ENCODE measurements around the gene FAM168A.

FAM168A gene

DNA sequence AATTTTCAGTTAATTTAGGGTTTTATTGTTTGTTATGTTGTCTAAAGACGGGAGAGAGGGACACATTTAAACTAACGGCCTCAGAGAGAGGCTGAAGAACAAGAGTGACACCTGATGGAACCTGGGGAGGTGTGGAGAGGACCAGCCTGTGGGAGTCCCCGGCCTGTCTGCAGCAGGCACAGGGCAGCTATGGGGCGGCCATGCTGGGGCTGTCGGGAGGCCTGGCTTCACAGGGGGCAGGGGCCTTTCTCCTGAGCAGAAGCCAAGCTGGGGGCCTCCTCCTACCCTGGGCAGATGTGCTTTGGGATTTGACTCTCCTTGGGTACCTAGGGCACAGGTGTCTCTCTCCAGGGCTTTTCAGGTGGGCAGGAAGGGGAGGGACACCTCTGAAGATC is 199.8 kb downstream of the FAM168A start:
- no peak for DNase-seq

DNA sequence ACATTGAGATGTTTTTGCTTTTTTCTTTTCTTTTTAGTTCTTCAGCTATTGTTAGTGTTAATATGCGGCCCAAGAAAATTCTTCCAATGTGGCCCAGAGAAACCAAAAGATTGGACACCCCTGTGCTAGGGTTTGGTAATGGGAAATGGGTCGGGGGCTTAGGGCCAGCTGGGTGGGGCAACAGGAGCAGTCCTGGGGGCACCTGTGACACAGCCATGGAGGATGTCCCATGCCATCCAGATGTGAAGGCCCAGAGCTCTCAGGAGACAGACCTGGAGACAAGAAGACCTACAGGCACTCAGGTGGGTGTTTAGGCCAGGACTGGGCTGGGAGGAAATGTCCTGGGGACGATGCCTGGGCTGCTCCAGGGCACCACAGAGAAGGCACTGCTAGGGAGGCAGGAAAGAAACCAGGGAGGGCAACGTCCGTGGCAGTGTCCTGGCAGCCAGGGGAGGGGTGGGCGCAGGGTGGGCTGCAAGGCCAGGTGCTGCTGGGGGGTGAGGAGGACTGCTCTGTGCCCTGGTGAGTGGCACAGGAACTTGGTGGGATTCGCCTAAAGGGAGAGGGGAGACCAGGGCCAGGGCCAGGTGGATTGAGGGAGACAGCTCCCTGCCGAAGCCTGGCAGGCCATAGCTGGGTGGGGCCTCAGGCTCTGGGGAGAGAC is 200.3 kb downstream of the FAM168A start:
- no peak for DNase-seq

DNA sequence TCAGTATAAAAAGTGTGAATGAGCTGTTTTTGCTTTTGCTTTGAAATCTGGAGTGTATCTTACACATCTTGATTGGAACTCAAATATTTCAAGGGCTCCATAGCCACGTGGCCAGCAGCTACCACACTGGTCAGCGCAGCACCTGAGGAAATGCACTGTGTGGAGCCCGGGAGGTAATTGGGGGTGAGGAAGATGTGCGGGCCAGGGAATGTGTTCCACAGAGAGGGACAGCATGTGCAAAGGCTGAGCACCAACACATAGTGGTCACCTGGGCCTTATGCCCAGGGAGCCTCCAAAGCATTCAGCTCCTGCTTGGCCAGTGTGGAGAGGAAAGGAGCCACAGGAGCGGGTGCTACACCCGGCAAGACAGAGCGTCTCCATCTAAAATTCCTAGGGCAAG is 200.9 kb downstream of the FAM168A start:
- no peak for DNase-seq

DNA sequence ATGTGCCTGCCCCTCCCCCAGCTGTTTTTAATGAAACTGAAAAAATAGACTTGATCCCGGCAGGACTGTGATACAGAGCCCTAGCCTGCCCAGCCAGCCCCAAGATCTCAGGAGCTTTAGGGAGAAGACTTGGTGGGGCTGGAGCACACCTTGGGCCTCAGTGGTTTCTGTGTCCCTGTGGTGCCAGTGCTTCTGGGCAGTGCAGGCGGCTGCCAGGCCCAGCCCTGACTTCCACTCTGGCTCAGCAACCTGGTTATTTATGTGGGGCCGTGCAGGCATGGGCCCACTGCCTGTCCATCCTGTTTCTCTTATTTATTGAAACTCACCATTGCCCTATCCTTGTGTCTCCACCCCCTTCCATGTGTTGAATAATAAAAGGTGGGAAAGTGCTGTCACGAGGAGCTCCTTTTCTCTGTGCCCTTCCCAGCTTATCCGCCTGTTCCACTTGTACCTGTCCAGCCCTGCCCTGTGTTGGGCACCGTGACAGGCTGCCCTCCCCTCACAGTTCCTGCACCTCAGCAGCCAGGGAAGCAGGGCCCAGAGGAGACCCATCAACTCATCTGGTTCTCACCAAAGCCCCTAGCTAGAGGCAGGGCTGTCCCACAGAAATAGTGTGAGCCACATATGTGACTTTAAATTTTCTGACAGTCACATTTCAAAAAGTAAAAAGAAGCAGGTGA is 201.5 kb downstream of the FAM168A start:
- no peak for DNase-seq

DNA sequence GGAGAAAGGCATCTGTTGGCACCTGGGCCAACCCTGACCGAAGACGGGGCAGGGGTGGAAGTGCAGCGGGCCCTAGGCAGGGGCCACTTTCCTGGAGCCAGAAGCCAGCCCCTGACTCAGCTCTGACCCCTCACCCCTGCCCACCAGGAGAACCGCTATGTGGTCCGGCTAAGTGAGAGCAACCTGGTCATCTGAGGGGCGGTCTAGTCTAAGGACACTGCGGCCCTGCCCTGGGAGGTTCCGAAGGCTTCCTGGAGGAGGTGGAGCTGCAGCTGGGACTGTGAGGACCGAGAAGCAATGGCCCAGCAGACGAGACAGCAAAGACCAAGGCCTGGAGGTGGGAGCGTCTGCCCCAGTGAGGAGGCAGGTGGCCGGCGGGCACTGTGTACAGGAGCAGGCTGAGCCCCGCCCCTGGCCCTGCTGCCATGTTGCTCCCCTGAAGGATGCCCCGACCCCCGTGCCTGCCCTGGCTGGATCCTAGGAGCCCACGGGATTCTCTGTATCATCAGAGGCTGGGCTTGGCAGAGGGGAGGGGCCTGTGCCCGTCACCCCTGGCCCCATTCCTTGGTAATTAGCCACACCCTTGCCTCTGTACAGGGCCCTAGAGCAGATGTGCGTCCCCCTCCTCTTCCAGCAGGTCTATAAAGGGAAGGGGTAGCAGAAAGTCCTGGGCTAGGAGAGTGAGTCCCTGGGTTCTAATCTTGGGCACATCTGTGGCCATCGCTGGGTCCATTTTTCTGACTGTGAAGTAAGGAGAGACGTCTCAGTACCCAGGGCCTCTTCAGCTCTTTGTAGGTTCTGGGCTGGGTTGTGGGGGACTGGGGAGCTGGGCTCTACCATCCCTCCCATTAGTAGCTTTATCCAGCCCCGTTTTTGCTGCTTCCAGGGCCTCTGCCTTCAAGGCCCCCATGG is 202.4 kb downstream of the FAM168A start:
- DNase-seq, result no peak

DNA sequence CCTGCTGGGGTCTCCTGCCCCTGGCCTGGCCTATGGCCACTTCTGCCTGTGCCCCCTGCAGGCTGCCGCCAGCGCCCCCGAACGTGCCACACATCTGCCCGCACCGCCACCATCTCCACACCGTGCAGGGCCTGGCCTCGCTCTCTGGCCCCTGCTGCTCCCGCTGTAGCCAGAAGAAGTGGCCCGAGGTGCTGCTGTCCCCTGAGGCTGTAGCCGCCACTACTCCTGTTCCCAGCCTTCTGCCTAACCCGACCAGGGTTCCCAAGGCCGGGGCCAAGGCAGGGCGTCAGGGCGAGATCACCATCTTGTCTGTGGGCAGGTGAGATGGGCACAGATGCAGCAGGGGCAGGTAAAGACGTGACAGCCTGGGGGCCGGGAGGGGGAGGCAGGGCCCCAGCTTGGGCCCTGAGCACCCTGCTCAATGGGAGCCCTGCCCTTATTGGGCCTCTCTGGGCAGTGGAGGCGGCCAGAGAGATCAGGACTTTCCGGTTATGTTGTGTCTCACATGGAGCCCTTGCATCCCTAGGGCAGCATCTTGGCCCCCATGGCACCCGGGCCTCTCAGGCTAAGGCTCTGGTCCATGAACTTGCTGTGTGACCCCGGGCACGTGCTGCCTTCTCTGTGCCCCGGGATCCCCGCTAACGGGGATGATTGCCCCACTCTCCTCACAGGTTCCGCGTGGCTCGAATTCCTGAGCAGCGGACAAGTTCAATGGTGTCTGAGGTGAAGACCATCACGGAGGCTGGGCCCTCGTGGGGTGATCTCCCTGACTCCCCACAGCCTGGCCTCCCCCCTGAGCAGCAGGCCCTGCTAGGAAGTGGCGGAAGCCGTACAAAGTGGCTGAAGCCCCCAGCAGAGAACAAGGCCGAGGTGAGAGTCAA is 203.3 kb downstream of the FAM168A start:
- no peak for DNase-seq

DNA sequence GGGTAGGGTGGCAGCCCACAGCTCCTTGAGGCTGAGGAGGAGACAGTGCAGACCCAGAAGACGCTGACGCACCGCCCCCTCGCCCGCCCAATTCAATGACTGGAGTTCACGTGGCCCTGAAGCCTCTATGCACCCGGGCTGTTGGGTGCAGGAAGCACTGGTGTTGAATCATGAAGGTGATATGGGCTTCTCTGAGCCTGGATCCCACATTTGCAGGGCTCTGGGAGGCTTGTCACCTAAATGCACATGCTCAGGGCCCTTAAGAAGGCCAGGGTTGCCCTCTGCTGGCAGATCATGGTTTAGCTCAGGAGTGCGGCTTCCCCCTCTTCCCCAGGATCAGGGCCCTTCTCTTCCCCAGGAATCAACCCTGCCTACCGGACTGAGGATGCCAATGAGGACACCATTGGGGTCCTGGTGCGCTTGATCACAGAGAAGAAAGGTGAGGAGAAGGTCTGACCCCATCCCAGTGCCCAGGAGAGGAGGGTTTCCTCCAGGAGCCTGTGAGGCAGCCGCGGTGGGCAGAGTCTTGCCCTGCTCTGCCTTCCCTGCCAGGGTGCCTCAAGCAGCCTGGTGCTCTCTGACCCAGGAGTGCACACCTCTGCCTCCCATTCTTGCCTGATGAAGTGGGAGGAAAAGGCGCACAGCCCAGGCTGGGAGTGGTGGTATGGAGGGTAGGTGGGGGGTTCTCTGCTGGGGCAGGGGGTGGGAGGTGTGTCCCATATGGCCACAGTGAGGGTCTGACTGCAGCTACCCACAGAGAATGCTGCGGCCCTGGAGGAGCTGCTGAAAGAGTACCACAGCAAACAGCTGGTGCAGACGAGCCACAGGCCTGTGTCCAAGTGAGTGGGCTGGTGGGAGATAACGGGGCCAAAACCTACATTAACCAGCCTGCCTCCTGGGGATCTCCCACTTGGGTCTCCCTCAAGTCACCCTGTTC is 204.2 kb downstream of the FAM168A start:
- DNase-seq, result peak; percentile 26

DNA sequence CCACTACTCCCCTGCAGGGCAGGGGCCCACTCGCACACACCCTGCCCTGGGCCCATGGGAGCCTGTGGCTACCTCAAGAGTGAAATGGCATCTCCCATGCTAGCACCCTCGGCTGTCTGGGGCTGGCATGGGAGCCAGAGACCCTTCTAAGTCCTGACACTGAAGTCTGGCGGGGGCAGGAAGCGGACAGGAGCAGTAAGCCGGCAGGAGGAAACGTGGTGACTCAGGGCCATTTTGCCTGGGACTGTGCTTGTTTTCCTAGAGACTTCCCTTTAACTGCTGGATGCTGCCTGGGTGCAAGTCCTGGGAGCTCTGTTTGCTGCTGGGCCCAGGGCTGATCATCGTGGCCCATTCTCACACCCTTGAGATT is 204.9 kb downstream of the FAM168A start:
- DNase-seq, result no peak

DNA sequence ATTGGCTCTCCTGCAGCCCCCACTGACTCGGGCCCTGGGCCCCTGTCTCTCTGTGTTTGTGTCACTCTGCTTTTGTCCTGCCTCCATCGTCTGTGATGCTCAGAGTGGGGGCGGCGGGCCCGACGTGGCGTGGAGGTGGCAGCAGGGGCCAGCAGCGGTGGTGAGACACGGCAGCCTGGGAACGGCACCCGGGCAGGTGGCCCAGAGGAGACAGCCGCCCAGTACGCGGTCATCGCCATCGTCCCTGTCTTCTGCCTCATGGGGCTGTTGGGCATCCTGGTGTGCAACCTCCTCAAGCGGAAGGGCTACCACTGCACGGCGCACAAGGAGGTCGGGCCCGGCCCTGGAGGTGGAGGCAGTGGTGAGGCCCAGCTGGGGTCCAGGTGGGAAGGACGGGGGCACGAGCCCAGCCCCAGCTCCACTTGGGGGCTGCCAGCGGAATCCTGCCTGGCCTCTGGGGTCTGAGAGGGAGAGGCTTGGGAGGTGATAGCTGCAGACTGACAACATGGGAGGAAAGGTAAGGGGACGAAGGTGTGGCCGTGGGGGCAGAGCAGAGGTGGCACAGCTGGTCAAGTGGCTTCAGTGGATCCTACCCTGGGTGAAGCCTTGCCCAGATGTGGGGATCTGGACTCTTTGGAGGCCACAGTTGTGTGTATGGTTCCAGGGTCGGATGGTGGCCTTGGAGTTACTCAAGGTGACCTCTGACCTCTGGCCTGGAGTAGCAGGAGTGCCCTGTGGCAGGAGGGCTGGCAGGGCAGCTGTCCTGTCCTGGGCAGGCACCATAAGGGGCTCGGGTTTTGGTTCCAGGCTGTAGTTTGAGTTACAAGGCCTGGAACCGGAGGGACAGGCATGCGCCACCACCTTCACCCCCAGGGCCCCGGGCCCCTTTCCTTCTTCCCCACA is 205.6 kb downstream of the FAM168A start:
- DNase-seq, result no peak

DNA sequence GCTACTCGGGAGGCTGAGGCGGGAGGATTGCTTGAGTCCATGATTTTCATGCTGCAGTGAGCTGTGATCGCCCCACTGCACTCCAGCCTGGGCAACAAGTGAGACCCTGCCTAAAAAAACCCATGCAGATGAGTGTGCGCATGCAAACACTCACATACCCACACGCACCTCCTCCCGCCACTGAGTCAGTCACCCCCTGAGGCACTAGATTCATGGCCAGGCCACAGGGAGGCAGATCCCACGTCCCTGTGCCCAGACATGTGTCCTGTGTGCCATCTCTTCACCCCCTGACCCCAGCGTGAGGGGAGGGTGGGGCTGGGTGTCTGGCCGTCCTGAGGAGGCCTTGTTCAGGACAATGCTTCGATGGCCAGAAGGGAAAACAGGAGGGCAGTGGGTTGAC is 206.2 kb downstream of the FAM168A start:
- DNase-seq, result no peak

DNA sequence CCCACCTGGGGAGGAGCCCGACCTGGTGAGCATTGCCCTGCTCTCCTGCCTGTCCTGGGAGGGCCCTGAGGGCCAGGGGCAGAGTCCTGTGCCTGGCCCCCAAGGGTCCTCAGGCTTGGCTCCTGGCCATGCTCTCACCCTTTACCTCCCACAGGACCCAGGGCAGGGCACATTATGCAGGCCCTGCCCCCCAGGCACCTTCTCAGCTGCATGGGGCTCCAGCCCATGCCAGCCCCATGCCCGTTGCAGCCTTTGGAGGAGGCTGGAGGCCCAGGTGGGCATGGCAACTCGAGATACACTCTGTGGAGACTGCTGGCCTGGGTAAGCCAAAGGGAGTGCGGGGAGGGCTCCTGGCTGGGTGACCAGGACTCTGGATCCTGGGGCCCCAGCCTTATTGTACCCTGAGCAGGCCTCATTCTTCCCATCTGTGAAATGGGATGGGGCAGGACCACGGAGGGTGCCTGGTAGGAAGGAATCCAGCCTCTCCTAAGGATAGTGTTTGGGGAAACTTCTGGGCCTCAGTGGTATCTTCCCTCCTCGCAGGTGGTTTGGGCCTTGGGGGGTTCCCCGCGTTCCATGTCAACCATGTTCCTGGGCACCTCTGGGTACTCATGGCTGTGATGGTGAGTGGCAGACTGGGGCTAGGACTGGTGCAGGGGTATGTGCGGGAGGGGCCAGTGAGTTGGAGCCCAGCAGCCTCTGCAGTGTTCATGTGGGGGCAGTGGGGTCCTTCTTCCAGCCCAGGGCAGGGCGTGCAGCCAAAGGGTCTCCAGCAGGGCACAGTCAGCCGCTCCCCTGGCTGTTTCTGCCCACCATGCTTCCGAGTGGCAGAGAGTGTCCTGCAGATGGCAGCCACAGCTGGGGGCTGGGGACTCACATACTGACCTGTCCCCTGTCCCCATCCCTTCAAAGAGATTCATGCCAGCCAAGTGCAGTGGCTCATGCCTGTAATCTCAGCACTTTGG is 207.0 kb downstream of the FAM168A start:
- no peak for DNase-seq

DNA sequence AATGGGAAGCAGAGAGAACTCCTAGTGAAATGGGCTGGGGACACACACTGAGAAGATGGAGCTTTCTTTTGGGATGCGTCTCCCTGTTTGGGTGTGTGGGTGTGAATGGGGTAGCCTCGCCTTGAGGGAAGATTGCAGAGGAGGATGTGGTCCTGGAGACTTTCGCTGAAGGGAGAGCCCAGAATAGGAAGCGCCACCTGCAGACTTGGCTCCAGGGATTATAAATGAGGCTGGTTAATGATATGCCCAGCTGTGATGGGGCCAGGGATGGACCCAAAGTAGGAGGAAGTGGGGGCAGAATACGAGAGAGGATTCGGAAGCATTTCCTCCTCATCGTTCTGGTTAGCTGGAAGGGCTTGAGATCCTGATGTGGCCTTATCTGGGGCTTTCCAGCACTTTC is 208.0 kb downstream of the FAM168A start:
- no peak for DNase-seq

DNA sequence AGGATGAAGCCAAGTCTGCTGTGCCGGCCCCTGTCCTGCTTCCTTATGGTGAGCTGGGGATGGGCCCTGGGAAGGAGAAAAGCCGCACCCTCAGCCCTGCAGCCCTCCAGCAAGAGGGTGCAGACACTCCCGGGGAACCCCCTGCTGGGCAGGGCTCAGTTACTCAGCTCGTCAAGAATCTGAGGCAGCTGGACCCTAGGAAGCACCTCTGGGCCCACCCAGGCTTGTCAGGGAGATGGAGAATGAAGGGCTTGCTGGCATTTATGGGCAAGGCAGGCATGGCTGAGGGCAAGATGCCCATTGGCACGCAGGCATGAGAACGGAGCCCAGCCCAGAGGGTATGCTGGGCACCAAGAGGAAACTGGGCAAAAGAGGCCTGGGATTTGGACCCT is 208.8 kb downstream of the FAM168A start:
- no peak for DNase-seq

DNA sequence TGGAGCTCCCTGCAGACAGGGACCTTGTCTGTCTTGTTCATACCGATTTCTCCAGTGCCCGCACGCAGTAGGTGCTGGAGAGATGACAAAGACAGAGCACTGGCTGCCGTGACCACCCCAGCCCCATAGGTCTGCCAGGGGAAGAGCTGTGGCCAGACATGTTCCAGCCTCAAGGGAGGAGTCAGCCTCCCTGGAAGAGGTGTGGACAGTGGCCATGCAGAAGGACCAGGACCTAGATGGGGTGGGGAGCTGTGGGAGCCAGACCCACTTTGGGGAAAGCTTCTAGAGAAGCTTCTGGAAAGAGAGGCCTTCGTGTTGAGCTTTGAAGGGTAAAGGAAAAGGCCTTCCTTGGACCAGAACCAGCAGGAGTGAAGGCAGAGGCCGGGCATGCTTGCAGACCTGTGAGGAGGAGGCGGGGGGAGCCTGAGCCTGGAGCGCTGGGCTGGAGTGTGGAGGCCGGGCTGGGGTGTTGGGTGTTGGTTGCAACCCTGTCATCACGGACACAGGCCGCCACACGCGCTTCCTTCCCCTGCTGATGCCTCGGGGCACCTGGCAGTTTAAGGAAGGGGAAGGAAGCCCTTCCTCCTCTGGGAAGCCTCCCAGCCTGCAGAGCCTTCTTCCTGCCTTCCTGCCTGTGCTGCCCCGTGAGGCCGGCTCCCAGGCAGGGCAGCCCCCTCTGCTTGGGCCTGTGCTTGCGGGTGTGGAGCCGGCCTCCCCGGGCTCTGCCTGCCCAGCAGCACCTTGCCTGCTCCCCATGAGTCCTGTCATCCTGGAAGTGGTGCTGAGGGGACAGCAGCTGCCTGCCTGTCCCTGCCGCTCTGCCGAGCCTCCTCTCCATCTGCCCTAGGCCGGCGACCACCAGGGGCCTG is 209.4 kb downstream of the FAM168A start:
- DNase-seq, result no peak

DNA sequence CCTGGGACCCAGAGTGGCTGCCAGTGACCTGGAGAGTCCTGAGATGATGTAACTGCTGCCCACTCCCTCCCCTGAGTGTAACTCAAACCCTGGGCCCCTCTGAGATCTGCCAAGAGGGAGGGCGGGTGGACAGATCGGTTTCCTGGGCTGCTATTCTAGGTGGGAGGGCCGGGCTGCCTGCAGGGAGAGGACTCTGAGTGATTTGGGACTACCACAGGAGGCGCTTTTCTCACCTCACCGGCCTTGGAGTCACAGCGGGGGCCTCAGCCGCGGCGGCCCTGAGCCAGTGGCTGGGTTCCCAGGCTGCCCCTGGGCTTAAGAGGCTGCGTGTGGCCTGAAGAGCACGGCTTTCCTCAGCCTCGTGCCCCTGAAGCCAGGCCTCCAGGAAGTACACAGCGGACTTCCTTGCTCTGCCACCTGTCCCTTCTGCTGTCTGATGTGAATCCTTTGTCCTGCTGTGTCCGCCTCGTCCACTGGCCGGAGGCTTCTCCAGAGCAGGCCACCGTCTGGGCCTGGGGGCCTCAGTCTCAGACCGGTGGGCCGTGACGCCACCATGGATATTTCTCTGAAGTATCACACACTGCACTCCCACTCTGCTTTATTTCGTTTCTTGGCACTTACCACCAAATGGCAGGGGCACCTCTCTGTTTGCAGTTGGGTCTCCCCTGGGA is 210.2 kb downstream of the FAM168A start:
- DNase-seq, result no peak

DNA sequence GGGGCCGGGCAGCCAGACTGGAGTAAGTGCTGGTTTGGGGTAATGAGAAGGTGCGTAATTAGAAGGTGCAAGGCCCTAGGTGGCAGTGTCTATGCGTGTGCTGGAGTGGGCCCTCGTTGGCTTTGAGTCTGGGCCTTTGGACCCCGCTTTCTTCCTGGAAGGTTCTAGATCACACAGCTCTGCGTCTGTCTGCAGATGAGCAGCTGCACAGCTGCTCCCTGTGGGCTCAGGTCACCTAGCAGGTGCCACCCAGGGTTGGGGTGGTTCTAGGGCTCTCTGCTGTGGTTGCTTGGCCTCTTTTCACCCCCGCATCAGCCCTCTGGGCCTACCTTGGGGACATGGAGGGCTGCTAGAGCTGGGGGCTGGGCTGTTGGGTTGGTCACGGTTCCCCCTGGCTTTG is 211.4 kb downstream of the FAM168A start:
- DNase-seq, result no peak

DNA sequence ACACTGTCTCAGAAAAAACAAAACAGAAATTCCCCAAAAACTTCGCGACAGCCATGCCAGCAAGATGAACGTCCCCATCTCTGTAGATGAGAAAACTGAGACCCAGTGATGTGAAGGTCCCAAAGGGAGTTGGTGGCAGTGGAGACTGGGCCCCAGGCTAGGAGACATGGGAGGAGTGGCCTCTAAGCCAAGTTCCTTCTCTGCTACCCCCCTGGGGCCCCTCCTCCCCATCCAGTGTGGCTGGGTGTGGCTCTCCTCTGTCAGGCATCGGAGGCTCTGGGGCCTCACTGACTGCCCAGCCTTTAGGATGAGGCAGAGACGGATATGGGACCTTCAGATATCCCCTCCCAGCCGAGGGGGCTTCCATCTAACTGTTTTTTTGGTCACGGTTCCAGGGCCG is 211.9 kb downstream of the FAM168A start:
- DNase-seq, result no peak
